Measurements from ENCODE around the gene TSKS. TPM values are rescaled to one million over a fixed set of nuclear protein-coding genes. Genes with fewer than 3 reads are reported as not detected.

The TSKS gene
- total RNA-seq, 1 donor from 2014 or later, result not detected

DNA sequence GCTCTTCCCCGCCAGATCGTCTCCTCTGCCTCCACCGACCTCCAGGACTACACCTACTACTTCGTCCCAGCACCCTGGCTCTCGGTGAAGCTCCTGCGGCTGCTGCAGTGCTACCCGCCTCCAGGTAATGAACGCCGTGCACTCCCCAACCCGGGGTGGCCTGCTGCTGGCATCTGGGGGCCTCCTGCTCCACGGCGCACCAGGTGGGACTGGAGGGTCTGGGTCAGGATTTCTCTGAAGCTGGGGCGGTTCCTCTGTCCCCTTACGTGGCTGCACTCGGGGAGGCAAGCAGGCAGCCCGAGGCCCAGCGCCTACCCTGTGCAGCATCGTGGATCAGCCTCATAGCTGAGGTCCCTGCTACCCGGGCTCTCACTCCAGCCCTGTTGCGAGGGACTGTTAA, 32.5 kb upstream of the TSKS start:
- no peak overlapping the region for H3K4me2 ChIP-seq
- Mint-ChIP-seq H3K9me3 (no peaks in the 10 kb centered on the region), H3K27me3 (ENCODE audit: insufficient read depth, low read depth) (peaks cover 3% of the 10 kb centered on the region), H3K4me1 (no peaks in the 10 kb centered on the region), H3K36me3 (peaks cover 16% of the 10 kb centered on the region), H3K4me3 (no peak overlapping the region), H3K27ac (no peak overlapping the region)
- no peaks in the 10 kb centered on the region for H3K9me3 ChIP-seq (ENCODE audit: low read depth)
- H3F3A ChIP-seq (ENCODE audit: low read depth), result no peaks in the 10 kb centered on the region
- H4K20me1 ChIP-seq (ENCODE audit: low read depth), result no peaks in the 10 kb centered on the region
- no peaks in the 10 kb centered on the region for H3K4me1 ChIP-seq
- H3K36me3 ChIP-seq, result no peaks in the 10 kb centered on the region
- no peaks in the 10 kb centered on the region for H3K79me2 ChIP-seq (ENCODE audit: low read depth)
- H3K9ac ChIP-seq, result no peak overlapping the region
- no peak overlapping the region for H2AFZ ChIP-seq (replicated peaks)
- no peak overlapping the region for H3K4me3 ChIP-seq
- H3K27ac ChIP-seq, result no peak overlapping the region
- H3K27me3 ChIP-seq, result no peaks in the 10 kb centered on the region
- TF ChIP-seq EZH2 (IDR thresholded peaks at IDR 0.05) (no peak), EZH2phosphoT487 (IDR thresholded peaks at IDR 0.05) (no peak)
- TF ChIP-seq, protein P1, sequence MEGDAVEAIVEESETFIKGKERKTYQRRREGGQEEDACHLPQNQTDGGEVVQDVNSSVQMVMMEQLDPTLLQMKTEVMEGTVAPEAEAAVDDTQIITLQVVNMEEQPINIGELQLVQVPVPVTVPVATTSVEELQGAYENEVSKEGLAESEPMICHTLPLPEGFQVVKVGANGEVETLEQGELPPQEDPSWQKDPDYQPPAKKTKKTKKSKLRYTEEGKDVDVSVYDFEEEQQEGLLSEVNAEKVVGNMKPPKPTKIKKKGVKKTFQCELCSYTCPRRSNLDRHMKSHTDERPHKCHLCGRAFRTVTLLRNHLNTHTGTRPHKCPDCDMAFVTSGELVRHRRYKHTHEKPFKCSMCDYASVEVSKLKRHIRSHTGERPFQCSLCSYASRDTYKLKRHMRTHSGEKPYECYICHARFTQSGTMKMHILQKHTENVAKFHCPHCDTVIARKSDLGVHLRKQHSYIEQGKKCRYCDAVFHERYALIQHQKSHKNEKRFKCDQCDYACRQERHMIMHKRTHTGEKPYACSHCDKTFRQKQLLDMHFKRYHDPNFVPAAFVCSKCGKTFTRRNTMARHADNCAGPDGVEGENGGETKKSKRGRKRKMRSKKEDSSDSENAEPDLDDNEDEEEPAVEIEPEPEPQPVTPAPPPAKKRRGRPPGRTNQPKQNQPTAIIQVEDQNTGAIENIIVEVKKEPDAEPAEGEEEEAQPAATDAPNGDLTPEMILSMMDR (IDR thresholded peaks at IDR 0.05), result no peak
- no peak for DNase-seq (ENCODE audit: low spot score)

DNA sequence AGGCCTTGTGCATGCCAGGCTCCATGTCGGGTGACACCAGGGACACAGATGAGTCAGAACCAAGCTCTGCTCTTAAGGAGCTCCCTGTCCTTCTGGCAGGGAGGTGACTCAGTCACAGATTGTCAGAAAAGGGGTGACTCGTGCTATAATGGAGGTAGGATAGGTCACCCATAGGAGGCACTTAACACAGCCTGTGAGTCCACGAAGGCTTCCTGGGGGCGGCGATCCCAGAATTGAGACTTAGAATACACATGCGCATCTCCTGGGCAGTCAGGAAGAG, 30.4 kb upstream of the TSKS start:
- DNase-seq (ENCODE audit: low spot score), result no peak
- Mint-ChIP-seq H3K4me3 (peak overlapping the region; percentile 44), H3K4me1 (peaks cover 2% of the 10 kb centered on the region), H3K27me3 (ENCODE audit: insufficient read depth, low read depth) (peaks cover 3% of the 10 kb centered on the region), H3K36me3 (peaks cover 18% of the 10 kb centered on the region), H3K9me3 (no peaks in the 10 kb centered on the region), H3K27ac (no peak overlapping the region)
- Histone ChIP-seq H3K36me3 (no peaks in the 10 kb centered on the region), H3K27me3 (no peaks in the 10 kb centered on the region), H3K9me3 (ENCODE audit: low read depth) (no peaks in the 10 kb centered on the region), H3K27ac (no peak overlapping the region), H3K9ac (no peak overlapping the region), H3K4me2 (no peak overlapping the region), H3F3A (ENCODE audit: low read depth) (no peaks in the 10 kb centered on the region), H3K79me2 (ENCODE audit: low read depth) (no peaks in the 10 kb centered on the region), H3K4me1 (no peaks in the 10 kb centered on the region), H3K4me3 (no peak overlapping the region), H4K20me1 (ENCODE audit: low read depth) (no peaks in the 10 kb centered on the region), H2AFZ (replicated peaks) (no peak overlapping the region)
- TF ChIP-seq, protein P1 (IDR thresholded peaks at IDR 0.05), result no peak
- TF ChIP-seq EZH2phosphoT487 (IDR thresholded peaks at IDR 0.05) (no peak), EZH2 (IDR thresholded peaks at IDR 0.05) (no peak)

DNA sequence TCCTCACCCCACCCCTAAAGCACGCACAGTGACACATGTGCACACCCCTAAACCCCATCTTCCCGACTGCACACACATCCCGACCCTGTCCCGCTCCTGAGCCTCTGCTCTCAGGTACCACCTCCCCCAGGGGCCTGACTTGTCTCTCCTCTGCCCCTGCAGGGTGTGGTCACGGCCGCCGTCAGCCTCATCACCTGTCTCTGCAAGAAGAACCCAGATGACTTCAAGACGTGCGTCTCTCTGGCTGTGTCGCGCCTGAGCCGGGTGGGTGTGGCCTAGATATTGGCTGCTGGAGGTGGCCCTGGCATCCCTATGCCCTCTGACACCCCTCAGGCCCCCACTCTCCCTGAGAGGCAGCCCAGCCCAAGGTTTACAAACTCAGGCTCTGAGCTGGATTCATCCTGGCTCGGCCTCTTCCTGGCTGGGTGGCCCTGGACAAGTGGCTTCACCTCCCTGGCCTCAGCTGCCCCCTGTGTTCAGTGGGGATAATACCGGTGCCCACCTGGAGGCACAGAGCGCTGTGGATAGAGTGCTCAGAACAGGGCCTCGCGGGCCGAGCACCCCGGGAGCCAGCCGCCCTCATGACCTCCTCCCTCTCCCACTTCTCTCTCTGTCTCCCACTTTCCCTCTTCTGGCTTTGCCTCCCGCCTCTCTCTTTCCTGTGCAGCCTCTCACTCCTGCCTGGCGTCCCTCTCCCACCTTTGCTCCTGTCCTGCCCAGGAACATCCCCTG, 29.9 kb upstream of the TSKS start:
- Histone ChIP-seq H4K20me1 (ENCODE audit: low read depth) (no peaks in the 10 kb centered on the region), H3K27me3 (no peaks in the 10 kb centered on the region), H3F3A (ENCODE audit: low read depth) (no peaks in the 10 kb centered on the region), H3K9me3 (ENCODE audit: low read depth) (no peaks in the 10 kb centered on the region), H3K36me3 (no peaks in the 10 kb centered on the region), H3K27ac (no peak overlapping the region), H3K4me1 (no peaks in the 10 kb centered on the region), H3K79me2 (ENCODE audit: low read depth) (no peaks in the 10 kb centered on the region), H3K9ac (no peak overlapping the region), H2AFZ (replicated peaks) (no peak overlapping the region), H3K4me3 (no peak overlapping the region), H3K4me2 (no peak overlapping the region)
- Mint-ChIP-seq H3K9me3 (no peaks in the 10 kb centered on the region), H3K27me3 (ENCODE audit: insufficient read depth, low read depth) (peaks cover 3% of the 10 kb centered on the region), H3K36me3 (peaks cover 23% of the 10 kb centered on the region), H3K4me1 (peaks cover 5% of the 10 kb centered on the region), H3K27ac (no peak overlapping the region), H3K4me3 (peak overlapping the region; percentile 44)
- TF ChIP-seq, protein P1 (IDR thresholded peaks at IDR 0.05), result no peak
- TF ChIP-seq EZH2phosphoT487 (IDR thresholded peaks at IDR 0.05) (no peak), EZH2 (IDR thresholded peaks at IDR 0.05) (no peak)
- DNase-seq (ENCODE audit: low spot score), result no peak
